HG03565 (cell line): Measurements from ENCODE around the gene NSD1.
"Not testable (repeated sequence)": the region's sequence is repeated elsewhere in the genome, so short reads cannot be mapped to it uniquely, and the experiment has no call there.

Source experiments
- ATAC-seq: cut with Tn5 transposase; IDR thresholded peaks from one replicate; pipeline ENCODE4 v1.9.1; 2021; ENCODE audit warnings: mild to moderate bottlenecking, moderate library complexity; ENCODE audit not compliant: unreplicated experiment

NSD1 gene

GRCh38 chr5:177325868-177326381 is 192.4 kb downstream of the NSD1 start:
- ATAC-seq = no peak

GRCh38 chr5:177327539-177328522 is 194.3 kb downstream of the NSD1 start:
- no peak for ATAC-seq

- ATAC-seq = no peak
These were observed 195.1 kb downstream of the NSD1 start for GRCh38 chr5:177328545-177329231.

- no peak for ATAC-seq
These were observed 196.3 kb downstream of the NSD1 start for GRCh38 chr5:177329883-177330282.

- ATAC-seq = no peak
These were observed 197.6 kb downstream of the NSD1 start for GRCh38 chr5:177330991-177331842.

- no peak for ATAC-seq
These were observed 198.7 kb downstream of the NSD1 start for GRCh38 chr5:177332031-177332895.

- no peak for ATAC-seq
These were observed 199.3 kb downstream of the NSD1 start for GRCh38 chr5:177332896-177333260.

- no peak for ATAC-seq
These were observed 200.0 kb downstream of the NSD1 start for GRCh38 chr5:177333420-177334154.

- ATAC-seq = no peak
These were observed 200.6 kb downstream of the NSD1 start for GRCh38 chr5:177334155-177334551.

- ATAC-seq = no peak
These were observed 201.5 kb downstream of the NSD1 start for GRCh38 chr5:177334781-177335700.

- no peak for ATAC-seq
These were observed 202.1 kb downstream of the NSD1 start for GRCh38 chr5:177335701-177336065.

GRCh38 chr5:177336112-177336511 is 202.5 kb downstream of the NSD1 start:
- no peak for ATAC-seq

- no peak for ATAC-seq
These were observed 203.3 kb downstream of the NSD1 start for GRCh38 chr5:177336603-177337494.

- no peak for ATAC-seq
These were observed 204.9 kb downstream of the NSD1 start for GRCh38 chr5:177338251-177339106.

GRCh38 chr5:177339107-177339638 is 205.6 kb downstream of the NSD1 start:
- ATAC-seq = no peak

GRCh38 chr5:177343000-177343399 is 209.4 kb downstream of the NSD1 start:
- ATAC-seq = not testable (repeated sequence)
